Measurements from ENCODE around the gene ALDH8A1. TPM values are rescaled to one million over a fixed set of nuclear protein-coding genes. Genes with fewer than 3 reads are reported as not detected.
"Not testable (repeated sequence)": the region's sequence is repeated elsewhere in the genome, so short reads cannot be mapped to it uniquely, and the experiment has no call there.

The ALDH8A1 gene
- total RNA-seq, 4 donors from 2014 or later, result 1.2 to 21.8 (median 2.5) TPM

DNA sequence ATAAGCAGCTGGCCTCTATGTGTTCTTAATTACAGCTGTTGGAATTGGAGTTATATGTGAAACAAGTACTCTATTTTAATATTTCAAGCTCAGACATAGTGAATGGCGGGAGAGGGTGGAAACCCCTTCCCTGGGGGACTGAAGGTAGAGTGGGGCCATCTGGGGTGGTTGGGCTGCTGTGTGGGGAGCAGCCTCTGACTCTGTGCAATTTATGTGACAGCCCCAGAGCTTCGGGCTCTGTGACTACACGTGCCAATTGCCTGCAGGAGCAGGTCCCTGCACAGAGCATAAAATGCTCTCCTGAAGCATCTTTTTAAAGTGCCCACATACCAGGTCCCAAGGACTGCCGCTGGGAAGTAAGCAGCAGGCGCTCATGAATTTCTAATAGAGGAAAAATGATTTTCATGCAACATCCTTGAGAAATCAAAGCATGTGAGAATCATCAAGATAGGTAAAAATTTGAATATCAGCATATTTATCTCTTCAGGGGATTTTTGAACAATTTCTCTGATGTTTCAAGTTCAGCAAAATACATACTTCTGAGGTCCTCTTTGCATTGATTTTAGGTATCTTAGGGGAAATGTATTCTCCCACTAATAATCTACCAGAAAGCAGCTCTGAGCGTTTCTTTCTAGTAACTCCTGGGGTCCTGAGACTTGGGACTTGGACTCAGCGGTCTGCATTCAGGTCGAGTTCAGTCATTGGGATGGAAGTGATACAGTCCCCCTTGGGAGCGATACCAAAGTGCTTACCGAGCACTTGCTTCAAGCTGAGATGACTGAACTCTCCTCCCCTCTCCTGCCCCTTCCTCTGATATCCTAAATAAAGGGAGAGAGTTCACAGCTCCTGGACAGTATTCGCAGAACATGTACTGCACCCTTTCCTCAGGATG is 40.0 kb downstream of the ALDH8A1 start:
- Histone ChIP-seq H3K27me3 (no peaks in the 10 kb centered on the region), H3K27ac (peak overlapping the region; percentile 57 to 82 (median 68)), H3K4me1 (peaks cover 5 to 25% (median 5%) of the 10 kb centered on the region in 3 donors), H3K9me3 (no peaks in the 10 kb centered on the region), H3K4me3 (no peak overlapping the region), H3K36me3 (no peaks in the 10 kb centered on the region)
- ATAC-seq, result no peak
- 34 to 49% methylated on average over 9 to 10 of the region's 11 CpGs for WGBS, 2 donors (ENCODE audit: low coverage in 1 of 2)
- TF ChIP-seq, protein P1, sequence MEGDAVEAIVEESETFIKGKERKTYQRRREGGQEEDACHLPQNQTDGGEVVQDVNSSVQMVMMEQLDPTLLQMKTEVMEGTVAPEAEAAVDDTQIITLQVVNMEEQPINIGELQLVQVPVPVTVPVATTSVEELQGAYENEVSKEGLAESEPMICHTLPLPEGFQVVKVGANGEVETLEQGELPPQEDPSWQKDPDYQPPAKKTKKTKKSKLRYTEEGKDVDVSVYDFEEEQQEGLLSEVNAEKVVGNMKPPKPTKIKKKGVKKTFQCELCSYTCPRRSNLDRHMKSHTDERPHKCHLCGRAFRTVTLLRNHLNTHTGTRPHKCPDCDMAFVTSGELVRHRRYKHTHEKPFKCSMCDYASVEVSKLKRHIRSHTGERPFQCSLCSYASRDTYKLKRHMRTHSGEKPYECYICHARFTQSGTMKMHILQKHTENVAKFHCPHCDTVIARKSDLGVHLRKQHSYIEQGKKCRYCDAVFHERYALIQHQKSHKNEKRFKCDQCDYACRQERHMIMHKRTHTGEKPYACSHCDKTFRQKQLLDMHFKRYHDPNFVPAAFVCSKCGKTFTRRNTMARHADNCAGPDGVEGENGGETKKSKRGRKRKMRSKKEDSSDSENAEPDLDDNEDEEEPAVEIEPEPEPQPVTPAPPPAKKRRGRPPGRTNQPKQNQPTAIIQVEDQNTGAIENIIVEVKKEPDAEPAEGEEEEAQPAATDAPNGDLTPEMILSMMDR (IDR thresholded peaks at IDR 0.05), result no peak
- TF ChIP-seq POLR2A (IDR thresholded peaks at IDR 0.05) (no peak), POLR2AphosphoS5 (IDR thresholded peaks at IDR 0.05) (no peak), EP300 (IDR thresholded peaks at IDR 0.05) (no peak)

DNA sequence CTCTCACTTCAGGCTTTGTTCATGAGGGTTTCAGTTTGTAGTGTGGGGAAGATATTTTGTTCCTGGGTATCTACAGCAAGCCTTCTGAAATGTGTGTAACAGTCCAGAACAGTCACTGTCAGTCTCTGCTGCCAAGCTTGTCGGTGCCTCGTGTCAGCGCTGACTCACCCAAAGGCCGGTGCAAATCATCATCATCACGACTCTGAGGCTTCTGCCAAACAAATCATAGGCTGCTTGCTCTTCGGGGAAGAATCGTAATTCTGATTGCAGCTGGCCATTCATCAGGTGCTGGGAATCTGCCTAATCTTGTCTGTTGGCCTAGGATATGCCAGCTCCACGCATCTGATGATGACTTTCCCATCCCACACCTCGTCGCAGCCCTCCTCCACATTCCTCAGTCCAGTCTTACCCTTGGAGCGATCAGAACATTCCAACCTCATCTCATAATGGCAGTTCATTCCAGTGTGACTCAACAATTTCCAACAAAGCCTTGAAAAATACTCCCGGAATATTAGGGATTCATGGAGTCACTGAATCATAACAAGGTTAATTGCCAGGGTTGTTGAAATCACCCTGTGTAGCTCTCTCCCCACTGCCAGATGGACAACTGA is 40.9 kb downstream of the ALDH8A1 start:
- TF ChIP-seq POLR2A (IDR thresholded peaks at IDR 0.05) (no peak), POLR2AphosphoS5 (IDR thresholded peaks at IDR 0.05) (peak; percentile 68)
- H3K36me3 ChIP-seq, result no peaks in the 10 kb centered on the region
- no peaks in the 10 kb centered on the region for H3K27me3 ChIP-seq
- peak; percentile 95 for ATAC-seq
- H3K27ac ChIP-seq, result peak overlapping the region; percentile 57 to 82 (median 68)
- 28 to 35% methylated on average over 10 to 11 of the region's 12 CpGs for WGBS, 2 donors (ENCODE audit: low coverage in 1 of 2)
- peak overlapping the region in 1 of 2 donors; percentile 1 for H3K4me3 ChIP-seq
- H3K4me1 ChIP-seq, result peaks cover 5 to 25% (median 5%) of the 10 kb centered on the region in 3 donors
- H3K9me3 ChIP-seq, result no peaks in the 10 kb centered on the region

DNA sequence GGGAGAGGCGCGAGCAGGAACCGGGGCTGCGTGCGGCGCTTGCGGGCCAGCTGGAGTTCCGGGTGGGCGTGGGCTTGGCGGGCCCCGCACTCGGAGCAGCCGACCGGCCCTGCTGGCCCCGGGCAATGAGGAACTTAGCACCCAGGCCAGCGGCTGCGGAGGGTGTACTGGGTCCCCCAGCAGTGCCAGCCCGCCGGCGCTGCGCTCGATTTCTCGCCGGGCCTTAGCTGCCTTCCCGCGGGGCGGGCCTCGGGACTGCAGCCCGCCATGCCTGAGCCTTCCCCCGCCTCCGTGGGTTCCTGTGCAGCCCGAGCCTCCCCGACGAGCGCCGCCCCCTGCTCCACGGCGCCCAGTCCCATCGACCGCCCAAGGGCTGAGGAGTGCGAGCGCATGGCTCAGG is 45.2 kb downstream of the ALDH8A1 start:
- H3K27me3 ChIP-seq, H3K27ac ChIP-seq, H3K4me3 ChIP-seq, H3K36me3 ChIP-seq, ATAC-seq, H3K9me3 ChIP-seq: not testable (repeated sequence)
- H3K4me1 ChIP-seq, result peaks cover 0 to 13% (median 4%) of the 10 kb centered on the region in 3 donors
- no CpG with 5 or more reads among the region's 42 CpGs for WGBS, 2 donors (ENCODE audit: low coverage in 1 of 2)

DNA sequence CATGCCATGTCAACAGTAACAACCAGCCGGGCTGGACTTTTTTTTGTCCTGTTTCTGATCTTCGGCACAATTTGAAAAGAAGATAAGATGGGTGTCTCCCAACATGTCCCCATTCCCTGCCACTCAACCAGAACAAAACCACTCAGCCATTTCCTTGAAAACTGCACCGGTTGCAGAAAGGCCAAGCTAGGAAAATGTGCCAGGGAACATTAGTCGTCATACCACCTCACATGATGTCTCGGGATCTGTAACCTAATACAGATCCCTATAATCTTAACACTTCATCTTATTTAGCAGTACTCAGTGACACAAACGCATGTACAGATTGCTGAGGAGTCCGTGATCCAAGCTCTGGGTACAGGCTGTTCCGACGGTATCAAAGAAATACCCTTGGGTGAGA is 46.5 kb downstream of the ALDH8A1 start:
- Histone ChIP-seq H3K27me3 (no peaks in the 10 kb centered on the region), H3K27ac (peak overlapping the region in 1 of 4 donors; percentile 33), H3K4me1 (peaks cover 0 to 4% (median 0%) of the 10 kb centered on the region in 3 donors), H3K4me3 (no peak overlapping the region), H3K9me3 (no peaks in the 10 kb centered on the region), H3K36me3 (no peaks in the 10 kb centered on the region)
- WGBS, 2 donors (ENCODE audit: low coverage in 1 of 2), result 79 to 97% methylated on average over 7 to 8 of the region's 9 CpGs
- ATAC-seq, result no peak
- TF ChIP-seq POLR2A (IDR thresholded peaks at IDR 0.05) (no peak), POLR2AphosphoS5 (IDR thresholded peaks at IDR 0.05) (no peak)

DNA sequence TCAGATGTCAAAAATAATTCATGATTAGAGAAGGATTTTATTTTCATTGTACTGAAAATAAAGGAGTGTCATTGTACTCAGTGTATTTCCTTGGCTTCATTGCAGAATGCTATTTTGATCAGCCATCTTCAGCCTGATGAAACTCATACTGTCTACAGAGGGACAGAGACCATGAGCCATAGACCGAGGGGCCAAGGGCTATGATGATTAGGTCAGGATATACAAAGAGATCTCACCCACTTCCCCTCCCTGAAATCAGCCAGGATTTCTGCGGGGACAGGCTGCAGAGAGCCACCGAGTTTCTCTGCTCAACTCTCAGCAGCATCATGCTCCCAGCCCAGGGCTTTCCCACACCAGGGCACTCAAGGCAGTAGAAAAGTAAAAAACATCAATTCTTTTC is 47.0 kb downstream of the ALDH8A1 start:
- no peak overlapping the region for H3K4me3 ChIP-seq
- peaks cover 0 to 4% (median 0%) of the 10 kb centered on the region in 3 donors for H3K4me1 ChIP-seq
- H3K36me3 ChIP-seq, result no peaks in the 10 kb centered on the region
- no peaks in the 10 kb centered on the region for H3K27me3 ChIP-seq
- ATAC-seq, result no peak
- peak overlapping the region in 1 of 4 donors; percentile 43 for H3K27ac ChIP-seq
- TF ChIP-seq POLR2A (IDR thresholded peaks at IDR 0.05) (no peak), POLR2AphosphoS5 (IDR thresholded peaks at IDR 0.05) (no peak), EP300 (IDR thresholded peaks at IDR 0.05) (no peak)
- TF ChIP-seq, protein P1 (IDR thresholded peaks at IDR 0.05), result no peak
- WGBS, 2 donors (ENCODE audit: low coverage in 1 of 2), result 35 to 60% methylated on average over 1 to 3 of the region's 3 CpGs
- H3K9me3 ChIP-seq, result no peaks in the 10 kb centered on the region

DNA sequence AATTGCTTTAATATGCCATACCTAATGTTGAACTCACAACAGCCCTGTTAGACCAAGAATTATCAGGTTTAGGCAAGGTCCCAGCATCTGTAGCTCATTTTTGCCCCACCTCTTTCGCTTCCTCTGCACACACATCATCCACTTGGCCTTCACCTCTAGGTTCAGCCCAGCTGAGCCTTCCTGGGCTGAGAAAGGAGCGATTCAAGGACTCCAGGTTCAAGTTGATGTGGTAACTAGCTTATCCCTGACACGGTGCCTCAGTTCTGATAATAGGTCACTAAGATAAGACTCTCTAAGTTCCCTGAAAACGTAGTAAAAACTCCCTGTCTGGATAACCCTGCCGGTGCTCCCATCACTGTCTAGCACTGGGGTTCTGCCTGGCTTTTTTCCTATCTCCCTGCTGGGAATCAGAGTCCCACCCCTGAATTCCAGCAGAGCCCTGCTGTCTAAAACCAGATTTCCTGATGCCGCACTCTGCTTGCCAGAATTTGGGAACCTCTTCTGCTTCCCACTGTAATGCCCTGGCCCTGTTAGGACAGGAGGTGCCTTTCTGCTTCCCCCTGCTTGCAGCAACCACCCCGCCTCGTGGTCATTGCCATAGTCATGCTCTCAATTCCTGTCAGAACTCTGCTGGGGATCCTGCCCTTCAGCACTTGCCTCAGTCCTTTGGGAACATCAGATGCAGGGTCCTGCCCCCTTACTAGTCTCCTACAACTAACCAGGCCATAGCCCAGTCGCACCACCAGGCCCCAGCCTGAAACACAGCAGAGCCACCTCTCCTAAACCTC is 47.6 kb downstream of the ALDH8A1 start:
- Histone ChIP-seq H3K36me3 (no peaks in the 10 kb centered on the region), H3K27me3 (no peaks in the 10 kb centered on the region), H3K4me1 (peaks cover 0 to 4% (median 0%) of the 10 kb centered on the region in 3 donors), H3K27ac (peak overlapping the region in 2 of 4 donors; percentile 2 to 43), H3K4me3 (no peak overlapping the region), H3K9me3 (no peaks in the 10 kb centered on the region)
- ATAC-seq, result peak; percentile 28
- WGBS, 2 donors (ENCODE audit: low coverage in 1 of 2), result 68 to 92% methylated on average over 3 to 6 of the region's 9 CpGs
- TF ChIP-seq POLR2AphosphoS5 (IDR thresholded peaks at IDR 0.05), result no peak
- TF ChIP-seq, protein P1 (IDR thresholded peaks at IDR 0.05), result no peak
- TF ChIP-seq POLR2A (IDR thresholded peaks at IDR 0.05), result no peak
- TF ChIP-seq EP300 (IDR thresholded peaks at IDR 0.05), result no peak
